H9 (cell line): ENCODE measurements around the gene CHDH. TPM values are rescaled to one million over a fixed set of nuclear protein-coding genes. Genes with fewer than 3 reads are reported as not detected.

Experiments
- DNase-seq: peaks from one replicate; pipeline ENCODE4 v3.0.0-alpha.2; 2017
- H2AFZ ChIP-seq: one replicate; pipeline ENCODE4 v1.6.1; 2013; ENCODE audit warnings: mild to moderate bottlenecking, low read length, control low read depth, moderate library complexity
- H2AK5ac ChIP-seq: 2 replicates; pipeline ENCODE4 v1.6.1; 2013; ENCODE audit warnings: low read length, control low read depth, mixed read lengths; ENCODE audit not compliant: insufficient read length
- H2BK120ac ChIP-seq: one replicate; pipeline ENCODE4 v1.6.1; 2013; ENCODE audit warnings: low read depth, mild to moderate bottlenecking, low read length, control low read depth, inconsistent platforms; ENCODE audit not compliant: poor library complexity, severe bottlenecking
- H2BK12ac ChIP-seq: 2 replicates; pipeline ENCODE4 v1.6.1; 2013; ENCODE audit warnings: low read length, control low read depth, mixed read lengths, low read depth; ENCODE audit not compliant: insufficient read length
- H2BK15ac ChIP-seq: 2 replicates; pipeline ENCODE4 v1.6.1; 2013; ENCODE audit warnings: low read depth, low read length, control low read depth
- H2BK20ac ChIP-seq: one replicate; pipeline ENCODE4 v1.6.1; 2013; ENCODE audit warnings: low read depth, mild to moderate bottlenecking, low read length, control low read depth, inconsistent platforms; ENCODE audit not compliant: poor library complexity, severe bottlenecking
- H2BK5ac ChIP-seq: 2 replicates; pipeline ENCODE4 v1.6.1; 2013; ENCODE audit warnings: low read length, control low read depth, mixed read lengths; ENCODE audit not compliant: insufficient read length
- H3K14ac ChIP-seq: 2 replicates; pipeline ENCODE4 v1.6.1; 2013; ENCODE audit warnings: low read length, control low read depth; ENCODE audit not compliant: insufficient read depth
- H3K18ac ChIP-seq: 2 replicates; pipeline ENCODE4 v1.6.1; 2013; ENCODE audit warnings: low read depth, mild to moderate bottlenecking, mixed read lengths, low read length, control low read depth; ENCODE audit not compliant: insufficient read length
- H3K23ac ChIP-seq: 2 replicates; pipeline ENCODE4 v1.6.1; 2013; ENCODE audit warnings: low read length, control low read depth, mixed read lengths, low read depth; ENCODE audit not compliant: insufficient read length
- H3K23me2 ChIP-seq: 2 replicates; pipeline ENCODE4 v1.6.1; 2013; ENCODE audit warnings: low read depth, mild to moderate bottlenecking, mixed read lengths, low read length, control low read depth; ENCODE audit not compliant: insufficient read length, poor library complexity, severe bottlenecking
- H3K27ac ChIP-seq: 2 replicates; pipeline ENCODE4 v1.5.1; 2013; ENCODE audit warnings: low read length, control low read depth, mixed read lengths, low read depth; ENCODE audit not compliant: insufficient read length
- H3K27me3 ChIP-seq: 2 replicates; pipeline ENCODE4 v1.6.1; 2013; ENCODE audit warnings: low read length, control low read depth, inconsistent platforms; ENCODE audit not compliant: insufficient read depth
- H3K4ac ChIP-seq: 2 replicates; pipeline ENCODE4 v1.6.1; 2013; ENCODE audit warnings: low read depth, mild to moderate bottlenecking, control low read depth, inconsistent platforms, low read length, moderate library complexity
- H3K4me1 ChIP-seq: 2 replicates; pipeline ENCODE4 v1.6.1; 2013; ENCODE audit warnings: low read length, control low read depth, inconsistent platforms; ENCODE audit not compliant: insufficient read depth
- H3K4me2 ChIP-seq: 2 replicates; pipeline ENCODE4 v1.6.1; 2013; ENCODE audit warnings: low read length, control low read depth, mixed read lengths; ENCODE audit not compliant: insufficient read length, insufficient read depth
- H3K56ac ChIP-seq: 2 replicates; pipeline ENCODE4 v1.6.1; 2013; ENCODE audit warnings: low read depth, mild to moderate bottlenecking, mixed read lengths, low read length, control low read depth; ENCODE audit not compliant: insufficient read length
- H3K79me1 ChIP-seq: 2 replicates; pipeline ENCODE4 v1.6.1; 2013; ENCODE audit warnings: low read depth, mild to moderate bottlenecking, moderate library complexity, low read length, control low read depth, inconsistent platforms; ENCODE audit not compliant: insufficient read depth, poor library complexity, severe bottlenecking
- H3K79me2 ChIP-seq: 2 replicates; pipeline ENCODE4 v1.6.1; 2013; ENCODE audit warnings: low read length, control low read depth, inconsistent platforms; ENCODE audit not compliant: insufficient read depth
- H3K9ac ChIP-seq: 2 replicates; pipeline ENCODE4 v1.6.1; 2013; ENCODE audit warnings: low read length, control low read depth, mixed read lengths; ENCODE audit not compliant: insufficient read length; ENCODE audit errors: extremely low read depth
- H3K9me3 ChIP-seq: one replicate; pipeline ENCODE4 v1.6.1; 2013; ENCODE audit warnings: low read depth, low read length, inconsistent platforms; ENCODE audit not compliant: control insufficient read depth
- H3T11ph ChIP-seq: one replicate; pipeline ENCODE4 v1.6.1; 2013; ENCODE audit warnings: mild to moderate bottlenecking, low read length, control low read depth, inconsistent platforms
- H4K20me1 ChIP-seq: one replicate; pipeline ENCODE4 v1.6.1; 2013; ENCODE audit not compliant: control insufficient read depth, insufficient read length, insufficient read depth
- H4K5ac ChIP-seq: 2 replicates; pipeline ENCODE4 v1.6.1; 2013; ENCODE audit warnings: low read depth, mild to moderate bottlenecking, mixed read lengths, low read length, control low read depth; ENCODE audit not compliant: insufficient read length
- H4K8ac ChIP-seq: replicated peaks from 2 replicates; pipeline ENCODE4 v1.6.1; 2013; ENCODE audit warnings: low read length, control low read depth, mixed read lengths, low read depth; ENCODE audit not compliant: insufficient read length
- H4K91ac ChIP-seq: 2 replicates; pipeline ENCODE4 v1.6.1; 2013; ENCODE audit warnings: low read depth, mild to moderate bottlenecking, moderate library complexity, mixed read lengths, low read length, control low read depth; ENCODE audit not compliant: insufficient read length
- H3K27ac Mint-ChIP-seq, 3 experiments: 2 replicates in 2 of 3; 3 replicates in 1 of 3; pipeline ENCODE4 v1.8.0; 2020 to 2021; ENCODE audit warnings: mixed read lengths in 3 of 3, mild to moderate bottlenecking in 1 of 3, moderate library complexity in 1 of 3
- H3K27me3 Mint-ChIP-seq: 2 replicates; pipeline ENCODE4 v1.8.0; 2021; ENCODE audit warnings: low read depth, mild to moderate bottlenecking, moderate library complexity, mixed read lengths
- H3K36me3 Mint-ChIP-seq, 3 experiments: 2 replicates in 2 of 3; 3 replicates in 1 of 3; pipeline ENCODE4 v1.8.0; 2020 to 2021; ENCODE audit warnings: low read depth in 3 of 3, mixed read lengths in 3 of 3; ENCODE audit not compliant: insufficient read depth in 1 of 3
- H3K4me1 Mint-ChIP-seq, 2 experiments: 2 replicates each; pipeline ENCODE4 v1.8.0; 2020; ENCODE audit warnings: mixed read lengths in 2 of 2
- H3K4me3 Mint-ChIP-seq, 2 experiments: 2 replicates in 1 of 2; 3 replicates in 1 of 2; pipeline ENCODE4 v1.8.0; 2020 to 2021; ENCODE audit warnings: mild to moderate bottlenecking in 2 of 2, mixed read lengths in 2 of 2, moderate library complexity in 1 of 2
- H3K9me3 Mint-ChIP-seq, 2 experiments: 2 replicates in 1 of 2; 3 replicates in 1 of 2; pipeline ENCODE4 v1.8.0; 2020; ENCODE audit warnings: mild to moderate bottlenecking in 2 of 2, mixed read lengths in 2 of 2, moderate library complexity in 1 of 2
- CTCF ChIP-seq: fragments of 200-600 bp; sonication (generic); conservative IDR thresholded peaks from 3 replicates; pipeline ENCODE4 v1.8.0; 2021; ENCODE audit warnings: antibody characterized with exemption, mild to moderate bottlenecking
- WGBS: extraction: QIAGEN DNeasy Blood & Tissue Kit; methylation state at CpG from one replicate; pipeline ENCODE4 v1.1.7; 2013; ENCODE audit warnings: missing lambda C conversion rate, low lambda C conversion rate, mixed read lengths; ENCODE audit not compliant: insufficient read length; ENCODE audit errors: extremely low coverage; 5-methylcytosine and 5-hydroxymethylcytosine counted together
- total RNA-seq: library from RNA; stranded (reverse); gene quantifications from 2 replicates; pipeline ENCODE4 v1.2.1, GENCODE V29; 2021

Gene CHDH
- total RNA-seq, 1 experiment from 2014 or later = 11.0 TPM

- Histone ChIP-seq H3K4ac (no peak overlapping the region), H2AK5ac (no peak overlapping the region), H2BK15ac (no peak overlapping the region), H3K18ac (no peak overlapping the region), H3K27me3 (no peaks in the 10 kb centered on the region), H3K23ac (no peak overlapping the region), H3K27ac (no peak overlapping the region), H3K56ac (no peak overlapping the region), H2BK5ac (no peak overlapping the region), H3K9ac (no peak overlapping the region), H3K4me2 (no peak overlapping the region), H3K14ac (no peak overlapping the region), H3K79me2 (no peaks in the 10 kb centered on the region), H3K4me1 (no peaks in the 10 kb centered on the region), H2BK20ac (no peak overlapping the region), H3K23me2 (no peaks in the 10 kb centered on the region), H3T11ph (no peak overlapping the region), H3K79me1 (no peaks in the 10 kb centered on the region), H4K20me1 (no peaks in the 10 kb centered on the region), H4K91ac (no peak overlapping the region), H3K9me3 (no peaks in the 10 kb centered on the region), H2AFZ (no peak overlapping the region), H4K8ac (no peak overlapping the region), H2BK120ac (no peak overlapping the region), H4K5ac (no peak overlapping the region), H2BK12ac (no peak overlapping the region)
- no peak for TF ChIP-seq CTCF
- H3K4me3 Mint-ChIP-seq = no peak overlapping the region
- H3K36me3 Mint-ChIP-seq = no peaks in the 10 kb centered on the region
- H3K4me1 Mint-ChIP-seq = peaks cover 8 to 16% of the 10 kb centered on the region in 2 experiments
- WGBS = no CpG with 5 or more reads among the region's 5 CpGs
- H3K27me3 Mint-ChIP-seq = peaks cover 3% of the 10 kb centered on the region; the same call in 1 of the 2 replicates
- no peaks in the 10 kb centered on the region for H3K9me3 Mint-ChIP-seq
- no peak overlapping the region for H3K27ac Mint-ChIP-seq
- no peak for DNase-seq
Observed at GRCh38 chr3:53788038-53788437, 58.2 kb downstream of the CHDH start.
